ENCODE results near the gene FBXL15. TPM values are rescaled to one million over a fixed set of nuclear protein-coding genes. Genes with fewer than 3 reads are reported as not detected.

FBXL15 gene
- total and polyA plus RNA-seq, 2 experiments from 2014 or later = 18.5 to 36.1 TPM

GRCh38 chr10:102412293-102412692, 8.3 kb upstream of the FBXL15 start:
- Histone ChIP-seq H3K27ac (ENCODE audit: low read depth) (no peak overlapping the region), H3K36me3 (ENCODE audit: insufficient read depth) (no peaks in the 10 kb centered on the region), H2AFZ (no peak overlapping the region), H3F3A (replicated peaks; ENCODE audit: low read depth) (peaks cover 7% of the 10 kb centered on the region), H3K4me2 (no peak overlapping the region), H4K20me1 (replicated peaks; ENCODE audit: insufficient read depth) (no peaks in the 10 kb centered on the region), H3K27me3 (ENCODE audit: insufficient read depth) (peaks cover 49% of the 10 kb centered on the region), H3K9me2 (ENCODE audit: insufficient read depth) (no peaks in the 10 kb centered on the region), H3K4me3 (no peak overlapping the region), H3K4me1 (ENCODE audit: insufficient read depth) (peaks cover 16% of the 10 kb centered on the region), H3K79me2 (replicated peaks; ENCODE audit: insufficient read depth) (no peaks in the 10 kb centered on the region)
- ATAC-seq = no peak
- no peak for DNase-seq (ENCODE audit: low spot score)
- no peak for TF ChIP-seq REST (IDR thresholded peaks at IDR 0.05; ENCODE audit: unreplicated experiment)
- TF ChIP-seq, protein P1, sequence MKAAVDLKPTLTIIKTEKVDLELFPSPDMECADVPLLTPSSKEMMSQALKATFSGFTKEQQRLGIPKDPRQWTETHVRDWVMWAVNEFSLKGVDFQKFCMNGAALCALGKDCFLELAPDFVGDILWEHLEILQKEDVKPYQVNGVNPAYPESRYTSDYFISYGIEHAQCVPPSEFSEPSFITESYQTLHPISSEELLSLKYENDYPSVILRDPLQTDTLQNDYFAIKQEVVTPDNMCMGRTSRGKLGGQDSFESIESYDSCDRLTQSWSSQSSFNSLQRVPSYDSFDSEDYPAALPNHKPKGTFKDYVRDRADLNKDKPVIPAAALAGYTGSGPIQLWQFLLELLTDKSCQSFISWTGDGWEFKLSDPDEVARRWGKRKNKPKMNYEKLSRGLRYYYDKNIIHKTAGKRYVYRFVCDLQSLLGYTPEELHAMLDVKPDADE (IDR thresholded peaks at IDR 0.05) = no peak
- no peak for TF ChIP-seq EZH2phosphoT487 (IDR thresholded peaks at IDR 0.05; ENCODE audit: unreplicated experiment)
- no peak for TF ChIP-seq EZH2 (IDR thresholded peaks at IDR 0.05; ENCODE audit: low read depth, unreplicated experiment)
- TF ChIP-seq POLR2AphosphoS5 (IDR thresholded peaks at IDR 0.05; ENCODE audit: low read depth) = no peak
- no peak for TF ChIP-seq ZNF114 (CRISPR knock-in tag; IDR thresholded peaks at IDR 0.05)
- no peak for TF ChIP-seq JUNB (IDR thresholded peaks at IDR 0.05; ENCODE audit: unreplicated experiment)
- TF ChIP-seq ZNF331 (CRISPR knock-in tag; IDR thresholded peaks at IDR 0.05; ENCODE audit: low read depth) = no peak
- no peak for TF ChIP-seq STAT1 (IDR thresholded peaks at IDR 0.05; ENCODE audit: unreplicated experiment)
- TF ChIP-seq, protein P2, sequence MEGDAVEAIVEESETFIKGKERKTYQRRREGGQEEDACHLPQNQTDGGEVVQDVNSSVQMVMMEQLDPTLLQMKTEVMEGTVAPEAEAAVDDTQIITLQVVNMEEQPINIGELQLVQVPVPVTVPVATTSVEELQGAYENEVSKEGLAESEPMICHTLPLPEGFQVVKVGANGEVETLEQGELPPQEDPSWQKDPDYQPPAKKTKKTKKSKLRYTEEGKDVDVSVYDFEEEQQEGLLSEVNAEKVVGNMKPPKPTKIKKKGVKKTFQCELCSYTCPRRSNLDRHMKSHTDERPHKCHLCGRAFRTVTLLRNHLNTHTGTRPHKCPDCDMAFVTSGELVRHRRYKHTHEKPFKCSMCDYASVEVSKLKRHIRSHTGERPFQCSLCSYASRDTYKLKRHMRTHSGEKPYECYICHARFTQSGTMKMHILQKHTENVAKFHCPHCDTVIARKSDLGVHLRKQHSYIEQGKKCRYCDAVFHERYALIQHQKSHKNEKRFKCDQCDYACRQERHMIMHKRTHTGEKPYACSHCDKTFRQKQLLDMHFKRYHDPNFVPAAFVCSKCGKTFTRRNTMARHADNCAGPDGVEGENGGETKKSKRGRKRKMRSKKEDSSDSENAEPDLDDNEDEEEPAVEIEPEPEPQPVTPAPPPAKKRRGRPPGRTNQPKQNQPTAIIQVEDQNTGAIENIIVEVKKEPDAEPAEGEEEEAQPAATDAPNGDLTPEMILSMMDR (conservative IDR thresholded peaks at IDR 0.05; ENCODE audit: low read depth in 2 of 2) = no peak
- TF ChIP-seq CREB1 (CRISPR knock-in tag; IDR thresholded peaks at IDR 0.05; ENCODE audit: low read depth) = no peak
- no peak for TF ChIP-seq NANOG (IDR thresholded peaks at IDR 0.05; ENCODE audit: borderline replicate concordance)
- TF ChIP-seq, protein P3, sequence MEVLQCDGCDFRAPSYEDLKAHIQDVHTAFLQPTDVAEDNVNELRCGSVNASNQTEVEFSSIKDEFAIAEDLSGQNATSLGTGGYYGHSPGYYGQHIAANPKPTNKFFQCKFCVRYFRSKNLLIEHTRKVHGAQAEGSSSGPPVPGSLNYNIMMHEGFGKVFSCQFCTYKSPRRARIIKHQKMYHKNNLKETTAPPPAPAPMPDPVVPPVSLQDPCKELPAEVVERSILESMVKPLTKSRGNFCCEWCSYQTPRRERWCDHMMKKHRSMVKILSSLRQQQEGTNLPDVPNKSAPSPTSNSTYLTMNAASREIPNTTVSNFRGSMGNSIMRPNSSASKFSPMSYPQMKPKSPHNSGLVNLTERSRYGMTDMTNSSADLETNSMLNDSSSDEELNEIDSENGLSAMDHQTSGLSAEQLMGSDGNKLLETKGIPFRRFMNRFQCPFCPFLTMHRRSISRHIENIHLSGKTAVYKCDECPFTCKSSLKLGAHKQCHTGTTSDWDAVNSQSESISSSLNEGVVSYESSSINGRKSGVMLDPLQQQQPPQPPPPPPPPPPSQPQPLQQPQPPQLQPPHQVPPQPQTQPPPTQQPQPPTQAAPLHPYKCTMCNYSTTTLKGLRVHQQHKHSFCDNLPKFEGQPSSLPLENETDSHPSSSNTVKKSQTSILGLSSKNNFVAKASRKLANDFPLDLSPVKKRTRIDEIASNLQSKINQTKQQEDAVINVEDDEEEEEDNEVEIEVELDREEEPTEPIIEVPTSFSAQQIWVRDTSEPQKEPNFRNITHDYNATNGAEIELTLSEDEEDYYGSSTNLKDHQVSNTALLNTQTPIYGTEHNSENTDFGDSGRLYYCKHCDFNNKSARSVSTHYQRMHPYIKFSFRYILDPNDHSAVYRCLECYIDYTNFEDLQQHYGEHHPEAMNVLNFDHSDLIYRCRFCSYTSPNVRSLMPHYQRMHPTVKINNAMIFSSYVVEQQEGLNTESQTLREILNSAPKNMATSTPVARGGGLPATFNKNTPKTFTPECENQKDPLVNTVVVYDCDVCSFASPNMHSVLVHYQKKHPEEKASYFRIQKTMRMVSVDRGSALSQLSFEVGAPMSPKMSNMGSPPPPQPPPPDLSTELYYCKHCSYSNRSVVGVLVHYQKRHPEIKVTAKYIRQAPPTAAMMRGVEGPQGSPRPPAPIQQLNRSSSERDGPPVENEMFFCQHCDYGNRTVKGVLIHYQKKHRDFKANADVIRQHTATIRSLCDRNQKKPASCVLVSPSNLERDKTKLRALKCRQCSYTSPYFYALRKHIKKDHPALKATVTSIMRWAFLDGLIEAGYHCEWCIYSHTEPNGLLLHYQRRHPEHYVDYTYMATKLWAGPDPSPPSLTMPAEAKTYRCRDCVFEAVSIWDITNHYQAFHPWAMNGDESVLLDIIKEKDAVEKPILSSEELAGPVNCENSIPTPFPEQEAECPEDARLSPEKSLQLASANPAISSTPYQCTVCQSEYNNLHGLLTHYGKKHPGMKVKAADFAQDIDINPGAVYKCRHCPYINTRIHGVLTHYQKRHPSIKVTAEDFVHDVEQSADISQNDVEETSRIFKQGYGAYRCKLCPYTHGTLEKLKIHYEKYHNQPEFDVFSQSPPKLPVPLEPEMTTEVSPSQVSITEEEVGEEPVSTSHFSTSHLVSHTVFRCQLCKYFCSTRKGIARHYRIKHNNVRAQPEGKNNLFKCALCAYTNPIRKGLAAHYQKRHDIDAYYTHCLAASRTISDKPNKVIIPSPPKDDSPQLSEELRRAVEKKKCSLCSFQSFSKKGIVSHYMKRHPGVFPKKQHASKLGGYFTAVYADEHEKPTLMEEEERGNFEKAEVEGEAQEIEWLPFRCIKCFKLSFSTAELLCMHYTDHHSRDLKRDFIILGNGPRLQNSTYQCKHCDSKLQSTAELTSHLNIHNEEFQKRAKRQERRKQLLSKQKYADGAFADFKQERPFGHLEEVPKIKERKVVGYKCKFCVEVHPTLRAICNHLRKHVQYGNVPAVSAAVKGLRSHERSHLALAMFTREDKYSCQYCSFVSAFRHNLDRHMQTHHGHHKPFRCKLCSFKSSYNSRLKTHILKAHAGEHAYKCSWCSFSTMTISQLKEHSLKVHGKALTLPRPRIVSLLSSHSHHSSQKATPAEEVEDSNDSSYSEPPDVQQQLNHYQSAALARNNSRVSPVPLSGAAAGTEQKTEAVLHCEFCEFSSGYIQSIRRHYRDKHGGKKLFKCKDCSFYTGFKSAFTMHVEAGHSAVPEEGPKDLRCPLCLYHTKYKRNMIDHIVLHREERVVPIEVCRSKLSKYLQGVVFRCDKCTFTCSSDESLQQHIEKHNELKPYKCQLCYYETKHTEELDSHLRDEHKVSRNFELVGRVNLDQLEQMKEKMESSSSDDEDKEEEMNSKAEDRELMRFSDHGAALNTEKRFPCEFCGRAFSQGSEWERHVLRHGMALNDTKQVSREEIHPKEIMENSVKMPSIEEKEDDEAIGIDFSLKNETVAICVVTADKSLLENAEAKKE (CRISPR knock-in tag; IDR thresholded peaks at IDR 0.05) = no peak
- Mint-ChIP-seq H3K36me3 (ENCODE audit: low read depth) (peaks cover 2% of the 10 kb centered on the region; the same call in 1 of the 3 replicates), H3K9me3 (no peaks in the 10 kb centered on the region), H3K4me3 (no peak overlapping the region), H3K27me3 (ENCODE audit: insufficient read depth, low read depth, poor library complexity) (peaks cover 52% of the 10 kb centered on the region), H3K4me1 (peaks cover 34% of the 10 kb centered on the region), H3K27ac (no peak overlapping the region)
